Frontal cortex (tissue), 4 donors: ENCODE results near the gene RFX1. TPM values are rescaled to one million over a fixed set of nuclear protein-coding genes. Genes with fewer than 3 reads are reported as not detected.
"Not testable (repeated sequence)": the region's sequence is repeated elsewhere in the genome, so short reads cannot be mapped to it uniquely, and the experiment has no call there.

Source experiments
- DNase-seq, 2 donors: peaks; one replicate each; pipeline ENCODE4 v3.0.0; 2012; ENCODE audit warnings: low spot score in 2 of 2
- FAIRE-seq: peaks from 2 replicates; lab custom pipeline; 2012; peaks lifted over from hg19 to GRCh38; lab: Jason Lieb, UNC
- total RNA-seq: library from RNA; depleted of rRNA; stranded (reverse); fragments of >200 nt; gene quantifications from one replicate; pipeline ENCODE4 v1.2.3, GENCODE V29; 2014
- donor health status: control.
- donor health status: control.
- donor health status: control.

The RFX1 gene
- total RNA-seq, 1 donor from 2014 or later: 1.2 TPM

DNA sequence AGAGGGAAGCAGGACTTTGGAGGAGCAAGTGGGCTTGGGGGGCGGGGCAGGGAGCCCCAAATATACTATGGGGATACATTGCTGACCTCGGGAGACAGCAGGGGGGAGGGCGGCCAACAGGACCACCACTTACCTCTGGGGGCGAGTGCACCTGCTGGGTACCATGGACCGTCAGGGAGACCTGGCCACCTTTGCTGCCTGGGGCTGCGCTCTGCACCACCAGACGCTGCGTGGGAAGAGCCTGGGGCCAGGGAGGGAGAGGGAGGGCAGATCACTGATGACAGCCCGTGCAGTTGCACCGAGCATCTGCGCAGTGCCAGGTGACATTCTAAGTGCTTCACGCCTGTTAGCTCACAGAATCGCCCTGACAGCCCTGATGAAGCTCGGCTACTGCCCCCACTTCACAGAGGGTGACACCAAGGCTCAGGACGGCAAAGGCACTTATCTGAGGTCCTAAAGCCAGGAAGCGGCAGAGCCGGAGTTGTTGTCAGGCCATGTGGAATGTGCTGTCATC lies 24.1 kb downstream of the RFX1 start:
- no peak for FAIRE-seq
- DNase-seq: no peak

GRCh38 chr19:13981467-13981866 lies 24.7 kb downstream of the RFX1 start:
- FAIRE-seq: no peak
- no peak for DNase-seq

GRCh38 chr19:13981021-13981420 lies 25.1 kb downstream of the RFX1 start:
- DNase-seq: no peak
- FAIRE-seq: no peak

GRCh38 chr19:13980340-13980739 lies 25.8 kb downstream of the RFX1 start:
- FAIRE-seq: no peak
- no peak for DNase-seq

GRCh38 chr19:13979686-13980085 lies 26.4 kb downstream of the RFX1 start:
- FAIRE-seq: no peak
- DNase-seq: no peak

- FAIRE-seq (no peak), DNase-seq (no peak)
These were observed 26.9 kb downstream of the RFX1 start for GRCh38 chr19:13979244-13979615.

- DNase-seq (no peak), FAIRE-seq (no peak)
These were observed 27.5 kb downstream of the RFX1 start for GRCh38 chr19:13978351-13979243.

GRCh38 chr19:13977803-13978202 lies 28.3 kb downstream of the RFX1 start:
- FAIRE-seq (no peak), DNase-seq (no peak)

- FAIRE-seq: no peak
These were observed 29.7 kb downstream of the RFX1 start for GRCh38 chr19:13976446-13976845.

GRCh38 chr19:13975870-13976269 lies 30.2 kb downstream of the RFX1 start:
- DNase-seq (no peak), FAIRE-seq (no peak)

More at GRCh38 chr19:13976446-13976845, 29.7 kb downstream of the RFX1 start:
- DNase-seq: no peak

- DNase-seq (no peak), FAIRE-seq (no peak)
These were observed 32.0 kb downstream of the RFX1 start for GRCh38 chr19:13974073-13974472.

GRCh38 chr19:13973479-13973878 lies 32.6 kb downstream of the RFX1 start:
- FAIRE-seq: not testable (repeated sequence)

DNA sequence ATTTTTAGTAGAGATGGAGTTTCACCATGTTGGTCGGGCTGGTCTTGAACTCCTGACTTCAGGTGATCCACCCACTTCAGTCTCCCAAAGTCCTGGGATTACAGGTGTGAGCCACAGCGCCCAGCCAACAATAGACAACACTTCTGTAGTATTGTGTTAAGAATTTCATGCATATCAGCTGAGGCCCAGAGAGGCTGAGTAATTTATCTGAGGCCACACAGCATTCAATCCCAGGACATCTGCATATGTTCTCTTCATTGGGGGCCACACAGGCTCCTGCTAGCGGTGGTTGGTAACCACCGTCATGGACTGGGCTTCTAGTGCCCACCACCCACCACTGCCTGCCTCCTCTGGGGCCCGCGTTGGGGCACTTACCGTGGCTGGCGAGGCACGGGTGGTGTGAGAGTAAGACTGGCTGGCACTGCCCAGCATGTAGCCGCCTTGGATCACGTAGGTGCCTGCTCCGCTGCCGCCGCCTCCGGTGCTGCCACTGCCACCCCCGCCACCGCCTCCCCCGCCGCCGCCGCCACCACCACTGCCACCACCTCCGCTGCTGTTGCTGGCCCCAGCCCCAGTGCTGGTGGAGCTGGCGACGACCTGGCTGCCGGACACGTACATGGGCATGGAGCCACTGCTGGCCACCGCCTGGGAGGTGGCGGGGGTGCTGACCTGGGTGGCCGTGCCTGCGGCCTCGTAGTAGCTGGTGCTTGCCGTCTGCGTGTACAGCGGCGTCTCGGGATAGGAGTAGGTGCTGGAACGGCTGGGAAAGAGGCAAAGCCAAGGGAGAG lies 33.6 kb downstream of the RFX1 start:
- FAIRE-seq: no peak
- no peak for DNase-seq

More at GRCh38 chr19:13973479-13973878, 32.6 kb downstream of the RFX1 start:
- not testable (repeated sequence) for DNase-seq

DNA sequence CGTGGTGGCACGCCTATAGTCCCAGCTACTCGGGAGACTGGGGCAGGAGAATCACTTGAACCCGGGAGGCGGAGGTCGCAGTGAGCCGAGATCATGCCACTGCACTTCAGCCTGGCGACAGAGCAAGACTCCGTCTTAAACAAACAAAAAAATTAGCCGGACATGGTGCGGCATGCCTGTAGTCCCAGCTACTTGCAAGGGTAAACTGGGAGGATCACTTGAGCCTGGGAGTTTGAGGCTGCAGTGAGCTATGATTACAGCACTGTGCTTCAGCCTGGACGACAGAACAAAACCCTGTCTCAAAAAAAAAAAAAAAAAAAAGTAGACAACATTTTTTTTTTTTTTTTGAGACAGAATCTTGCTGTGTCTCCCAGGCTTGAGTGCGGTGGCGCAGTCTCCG lies 34.3 kb downstream of the RFX1 start:
- FAIRE-seq, DNase-seq: not testable (repeated sequence)

- FAIRE-seq: no peak
- no peak for DNase-seq
These were observed 36.2 kb downstream of the RFX1 start for GRCh38 chr19:13969897-13970296.

GRCh38 chr19:13968999-13969398 lies 37.1 kb downstream of the RFX1 start:
- DNase-seq (no peak), FAIRE-seq (no peak)

DNA sequence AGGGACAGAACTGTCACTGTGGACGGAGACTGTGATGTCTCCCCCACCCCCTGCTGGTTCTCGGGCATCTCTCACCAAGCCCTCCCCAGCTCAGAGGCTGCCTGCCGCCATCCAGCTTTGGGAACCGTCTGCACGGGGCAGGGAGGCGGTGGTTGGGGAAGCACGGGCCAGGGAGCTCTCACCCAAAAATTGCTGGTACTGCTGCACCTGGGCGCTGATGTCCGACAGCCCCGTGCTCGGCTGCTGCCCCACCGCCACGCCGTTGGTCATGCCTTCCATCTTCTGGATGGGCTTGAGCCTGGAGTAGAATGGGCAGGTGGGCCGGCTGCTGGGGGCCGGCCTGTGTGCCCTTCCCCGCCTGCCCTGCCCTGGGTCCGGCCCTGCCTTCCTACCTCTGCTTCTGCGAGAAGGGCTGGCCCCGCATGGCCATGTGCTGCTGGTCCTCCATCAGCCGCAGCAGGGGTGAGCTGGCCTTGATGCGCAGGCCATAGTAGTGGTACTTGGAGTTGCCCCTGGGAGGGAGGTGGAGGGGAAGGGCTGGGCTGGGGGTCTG lies 37.7 kb downstream of the RFX1 start:
- FAIRE-seq: no peak
- no peak for DNase-seq

GRCh38 chr19:13967206-13967605 lies 38.9 kb downstream of the RFX1 start:
- not testable (repeated sequence) for FAIRE-seq, DNase-seq

DNA sequence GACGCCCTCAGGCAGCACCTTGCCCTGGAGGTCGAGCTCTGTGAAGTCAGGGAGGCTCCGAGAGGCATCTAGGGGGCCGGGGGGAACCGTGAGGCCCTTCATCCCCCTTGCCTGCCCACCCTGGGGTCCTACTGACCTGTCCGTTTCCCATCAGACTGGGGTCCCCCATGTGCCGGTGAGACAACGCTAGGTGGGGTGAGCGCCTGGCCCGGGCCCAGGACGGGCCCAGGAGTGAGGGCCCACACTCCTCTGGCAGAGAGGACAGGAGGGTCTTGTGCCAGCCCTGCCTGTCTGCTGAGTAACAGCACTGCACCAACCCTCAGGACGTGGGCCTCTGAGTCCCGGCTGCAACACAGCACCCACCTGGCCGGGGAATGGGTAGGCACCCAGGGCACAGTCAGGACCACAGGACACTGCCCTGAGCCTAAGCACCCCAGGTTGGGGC lies 39.4 kb downstream of the RFX1 start:
- FAIRE-seq (no peak), DNase-seq (no peak)

DNA sequence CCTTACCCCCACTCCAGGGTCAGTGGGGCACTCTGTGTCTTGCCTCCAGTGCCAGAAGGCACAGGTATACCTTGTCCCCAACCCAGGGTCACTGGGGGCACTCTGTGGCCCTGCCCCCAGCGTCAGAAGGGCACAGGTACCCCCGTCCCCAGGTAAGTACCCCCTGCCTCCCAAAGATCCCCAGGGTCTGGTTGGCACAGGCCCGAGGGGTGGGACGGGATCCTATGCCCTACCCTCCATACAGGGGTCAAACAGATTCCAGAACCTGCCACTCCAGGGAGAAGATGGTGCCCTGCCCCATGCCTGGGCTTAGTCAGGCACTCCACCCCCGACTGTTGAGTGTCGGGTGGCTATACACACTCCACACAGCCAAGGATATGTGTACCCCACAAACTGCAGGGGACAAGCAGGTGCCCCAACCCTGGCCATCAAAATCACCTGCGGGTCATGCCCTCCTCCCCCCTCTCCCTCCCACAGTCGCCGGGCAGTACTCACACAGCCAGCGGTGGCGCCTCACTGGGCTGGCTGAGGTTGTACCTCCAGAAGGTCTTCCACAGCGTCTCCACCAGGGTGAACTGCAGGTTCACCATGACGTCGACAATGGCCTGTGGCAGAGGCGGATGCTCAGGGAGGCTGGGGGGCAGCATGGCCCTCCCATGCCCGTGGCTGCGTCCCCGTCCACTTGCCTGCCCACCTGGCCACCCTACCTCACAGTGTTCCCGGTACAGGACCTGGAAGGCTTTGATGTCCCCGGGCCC lies 40.0 kb downstream of the RFX1 start:
- FAIRE-seq: no peak
- no peak for DNase-seq
